Measurements from ENCODE around the gene ABCA2. TPM values are rescaled to one million over a fixed set of nuclear protein-coding genes. Genes with fewer than 3 reads are reported as not detected.
A peak's percentile ranks its signal among the peaks of the same experiment; 100 is the strongest.

The ABCA2 gene
- total and polyA plus RNA-seq, 9 of the 15 experiments (the other 6 are each of a cell fraction or from before 2014, with no cell fraction given), result 0.69 to 16.3 (median 6.1) TPM; not detected in 2

GRCh38 chr9:136991993-136992818 lies 35.8 kb downstream of the ABCA2 start, which contains the start of gene PAXX (continued):
- TF ChIP-seq NR2C2 (CRISPR knock-in tag; IDR thresholded peaks at IDR 0.05), result no peak
- peak; percentile 55; the same call in 1 of the 2 replicates for TF ChIP-seq NR2C2 (tag; IDR thresholded peaks at IDR 0.05)
- TF ChIP-seq HNRNPH1 (optimal IDR thresholded peaks at IDR 0.05; ENCODE audit: low read depth, low read length), result no peak
- no peak for TF ChIP-seq NFRKB (IDR thresholded peaks at IDR 0.05; ENCODE audit: low read depth)
- TF ChIP-seq RBM15 (IDR thresholded peaks at IDR 0.05; ENCODE audit: insufficient read depth, low read length), result no peak
- TF ChIP-seq, protein P1, sequence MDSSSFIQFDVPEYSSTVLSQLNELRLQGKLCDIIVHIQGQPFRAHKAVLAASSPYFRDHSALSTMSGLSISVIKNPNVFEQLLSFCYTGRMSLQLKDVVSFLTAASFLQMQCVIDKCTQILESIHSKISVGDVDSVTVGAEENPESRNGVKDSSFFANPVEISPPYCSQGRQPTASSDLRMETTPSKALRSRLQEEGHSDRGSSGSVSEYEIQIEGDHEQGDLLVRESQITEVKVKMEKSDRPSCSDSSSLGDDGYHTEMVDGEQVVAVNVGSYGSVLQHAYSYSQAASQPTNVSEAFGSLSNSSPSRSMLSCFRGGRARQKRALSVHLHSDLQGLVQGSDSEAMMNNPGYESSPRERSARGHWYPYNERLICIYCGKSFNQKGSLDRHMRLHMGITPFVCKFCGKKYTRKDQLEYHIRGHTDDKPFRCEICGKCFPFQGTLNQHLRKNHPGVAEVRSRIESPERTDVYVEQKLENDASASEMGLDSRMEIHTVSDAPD (CRISPR knock-in tag; IDR thresholded peaks at IDR 0.05), result no peak
- TF ChIP-seq BACH1 (tag; IDR thresholded peaks at IDR 0.05), result no peak
- TF ChIP-seq EP300 (IDR thresholded peaks at IDR 0.05; ENCODE audit: low read length), result no peak
- TF ChIP-seq ZNF551 (CRISPR knock-in tag; IDR thresholded peaks at IDR 0.05), result no peak
- TF ChIP-seq RREB1 (CRISPR knock-in tag; IDR thresholded peaks at IDR 0.05), result 0 out of 2 replicates have a peak, but pooled peaks have one; percentile 33
- TF ChIP-seq, protein P2, sequence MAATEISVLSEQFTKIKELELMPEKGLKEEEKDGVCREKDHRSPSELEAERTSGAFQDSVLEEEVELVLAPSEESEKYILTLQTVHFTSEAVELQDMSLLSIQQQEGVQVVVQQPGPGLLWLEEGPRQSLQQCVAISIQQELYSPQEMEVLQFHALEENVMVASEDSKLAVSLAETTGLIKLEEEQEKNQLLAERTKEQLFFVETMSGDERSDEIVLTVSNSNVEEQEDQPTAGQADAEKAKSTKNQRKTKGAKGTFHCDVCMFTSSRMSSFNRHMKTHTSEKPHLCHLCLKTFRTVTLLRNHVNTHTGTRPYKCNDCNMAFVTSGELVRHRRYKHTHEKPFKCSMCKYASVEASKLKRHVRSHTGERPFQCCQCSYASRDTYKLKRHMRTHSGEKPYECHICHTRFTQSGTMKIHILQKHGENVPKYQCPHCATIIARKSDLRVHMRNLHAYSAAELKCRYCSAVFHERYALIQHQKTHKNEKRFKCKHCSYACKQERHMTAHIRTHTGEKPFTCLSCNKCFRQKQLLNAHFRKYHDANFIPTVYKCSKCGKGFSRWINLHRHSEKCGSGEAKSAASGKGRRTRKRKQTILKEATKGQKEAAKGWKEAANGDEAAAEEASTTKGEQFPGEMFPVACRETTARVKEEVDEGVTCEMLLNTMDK (IDR thresholded peaks at IDR 0.05; ENCODE audit: borderline replicate concordance, insufficient read depth, low read depth, low read length, poor library complexity, severe bottlenecking), result no peak
- TF ChIP-seq MYBL2 (IDR thresholded peaks at IDR 0.05; ENCODE audit: low read depth), result no peak
- no peak for TF ChIP-seq MYBL2 (CRISPR knock-in tag; IDR thresholded peaks at IDR 0.05; ENCODE audit: borderline replicate concordance)
- no peak for TF ChIP-seq SP2 (IDR thresholded peaks at IDR 0.05; ENCODE audit: extremely low read depth, low read depth, low read length, poor library complexity, severe bottlenecking)
- no peak for TF ChIP-seq ETV6 (IDR thresholded peaks at IDR 0.05; ENCODE audit: borderline replicate concordance in 1 of 2, low read depth in 2 of 2, low read length in 1 of 2)
- TF ChIP-seq ETV6 (CRISPR knock-in tag; IDR thresholded peaks at IDR 0.05; ENCODE audit: borderline replicate concordance), result no peak
